ENCODE measurements around the gene HYCC1.
"Not testable (repeated sequence)": the region's sequence is repeated elsewhere in the genome, so short reads cannot be mapped to it uniquely, and the experiment has no call there.

HYCC1 gene

DNA sequence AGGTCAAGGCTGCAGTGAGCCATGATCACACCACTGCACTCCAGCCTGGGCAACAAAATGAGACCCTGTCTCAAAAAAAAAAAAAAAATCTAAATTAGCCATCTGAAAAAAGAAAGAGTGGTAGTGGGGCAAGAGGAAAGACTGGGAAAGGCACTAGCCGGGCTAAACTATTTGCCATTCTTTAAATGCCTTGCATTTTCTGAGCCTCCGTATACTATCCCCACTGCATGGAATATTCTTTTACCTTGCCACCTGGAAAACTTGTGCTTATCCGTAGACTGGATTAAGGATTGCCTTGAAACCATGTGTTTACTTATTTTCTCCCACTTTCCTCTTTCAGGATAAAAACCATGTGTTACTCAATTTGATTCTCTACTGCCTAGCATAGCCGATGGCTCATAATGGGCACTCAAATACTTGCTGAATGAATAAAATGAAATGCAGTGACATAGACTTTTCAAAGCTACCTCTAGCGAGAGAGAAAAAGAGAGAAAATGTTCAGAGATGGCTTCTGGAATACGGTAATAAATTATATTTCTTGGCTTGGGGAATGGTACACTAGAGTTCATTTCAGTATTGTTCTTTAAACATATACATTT lies 30.6 kb downstream of the HYCC1 start:
- no peak for DNase-seq

DNA sequence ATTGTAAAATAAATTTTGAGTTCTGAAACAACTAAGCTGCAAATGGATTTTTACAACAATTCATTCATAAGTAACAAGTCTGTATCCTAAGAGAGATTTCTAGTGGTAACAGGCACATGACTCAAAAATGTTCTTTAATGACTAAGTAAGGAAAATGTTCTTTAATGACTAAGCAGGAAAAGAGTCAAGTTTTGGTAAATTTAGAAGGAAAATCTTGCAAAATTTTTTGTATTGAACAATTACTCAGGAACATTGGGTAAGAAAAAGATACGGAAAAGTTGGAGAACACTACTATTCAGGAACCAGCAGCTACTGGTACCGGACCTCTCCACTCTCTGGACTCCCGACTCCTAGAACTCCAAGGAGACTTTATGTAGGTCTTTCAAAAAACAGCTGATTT lies 33.5 kb downstream of the HYCC1 start:
- peak; percentile 24 for DNase-seq

DNA sequence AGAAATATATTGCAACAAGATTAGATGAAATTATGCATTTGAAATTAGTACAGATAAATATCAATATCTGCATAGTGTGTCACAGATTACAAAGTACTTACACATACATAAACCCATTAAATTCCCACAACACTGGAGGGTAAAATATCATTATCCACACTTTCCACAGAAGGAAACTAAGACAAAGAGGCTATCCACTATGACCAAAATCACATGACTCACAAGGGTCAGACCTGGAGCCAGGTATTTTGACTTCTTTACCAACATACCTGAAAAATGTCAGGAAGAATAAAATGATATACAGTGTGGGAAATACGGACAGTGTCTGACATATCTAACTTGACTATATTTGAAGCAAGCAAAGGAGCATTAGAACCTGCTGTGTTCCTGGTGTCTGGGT lies 34.1 kb downstream of the HYCC1 start:
- DNase-seq, result no peak

DNA sequence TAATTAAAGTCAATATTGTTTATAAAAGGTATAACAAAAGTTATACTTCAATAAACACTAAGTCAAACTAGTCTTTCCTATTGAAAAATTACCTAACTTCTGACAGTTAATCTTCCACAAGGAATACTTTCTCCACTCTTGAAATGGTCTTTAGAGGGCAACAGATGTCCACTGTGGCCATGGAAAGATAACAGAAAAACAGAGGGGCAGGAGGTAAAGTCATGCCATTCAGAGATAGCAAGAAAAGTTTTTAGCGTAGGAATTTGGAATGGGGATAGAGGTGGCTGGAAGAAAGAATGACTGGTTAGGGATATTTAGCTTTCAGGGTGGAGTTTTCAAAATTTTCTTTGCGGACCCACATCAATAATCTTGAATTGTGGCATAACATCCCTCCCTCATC lies 34.7 kb downstream of the HYCC1 start:
- DNase-seq, result no peak

DNA sequence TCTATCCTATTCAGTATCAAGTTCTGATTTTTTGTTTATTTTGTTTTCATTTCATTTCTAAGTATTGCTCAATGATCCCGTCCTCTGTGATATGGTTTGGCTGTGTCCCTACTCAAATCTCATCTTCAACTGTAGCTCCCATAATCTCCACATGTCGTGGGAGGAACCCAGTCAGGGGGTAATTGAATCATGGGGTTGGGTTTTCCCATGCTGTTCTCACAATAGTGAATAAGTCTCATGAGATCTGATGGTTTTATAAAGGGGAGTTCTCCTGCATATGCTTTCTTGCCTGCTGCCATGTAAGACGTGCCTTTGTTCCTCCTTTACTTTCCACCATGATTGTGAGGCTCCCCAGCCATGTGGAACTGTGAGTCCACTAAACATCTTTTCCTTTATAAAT lies 39.3 kb downstream of the HYCC1 start:
- not testable (repeated sequence) for DNase-seq

DNA sequence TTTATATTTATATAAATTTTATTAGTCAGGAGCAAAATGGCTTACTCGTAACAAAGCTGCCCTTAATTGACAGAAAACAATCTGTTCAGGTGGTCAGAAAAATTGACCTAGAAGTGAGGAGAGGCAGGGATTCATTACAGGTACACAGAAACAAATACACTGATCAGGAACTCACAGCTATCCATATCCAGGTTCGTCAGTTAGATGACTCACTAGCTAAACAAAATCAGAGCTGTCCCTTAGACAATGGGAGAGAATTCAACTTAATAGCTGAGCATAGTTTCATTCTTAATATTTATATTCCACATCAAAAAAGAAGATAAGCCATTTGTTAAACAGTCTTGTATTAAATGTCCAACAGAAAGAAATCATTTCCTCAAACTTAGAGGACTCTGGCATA lies 41.7 kb downstream of the HYCC1 start:
- no peak for DNase-seq

DNA sequence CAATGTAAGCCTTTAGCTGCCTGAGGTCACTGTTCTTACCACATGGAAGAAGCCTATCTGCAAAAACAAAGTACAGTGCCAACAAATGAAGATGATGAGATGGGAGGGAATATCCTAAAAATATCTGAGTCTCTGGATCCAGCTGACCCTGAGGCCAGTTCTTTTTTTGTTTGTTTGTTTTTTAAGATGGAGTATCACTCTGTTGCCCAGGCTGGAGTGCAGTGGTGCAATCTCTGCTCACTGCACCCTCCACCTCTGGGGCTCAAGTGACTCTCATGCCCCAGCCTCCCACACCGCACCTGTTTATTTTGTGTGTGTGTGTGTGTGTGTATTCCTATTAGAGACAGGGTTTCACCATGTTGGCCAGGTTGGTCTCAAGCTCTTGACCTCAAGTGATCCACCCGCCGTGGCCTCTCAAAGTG lies 44.9 kb downstream of the HYCC1 start:
- no peak for DNase-seq

Measured in NCI-H226 (cell line).